DND-41 (cell line): ENCODE data around the gene RBP7.

ENCODE experiments used
- ATAC-seq: fragments of 200-7000 bp; cut with Tn5 transposase; 3 replicates; pipeline ENCODE4 v1.9.1; 2021; ENCODE audit warnings: low read depth; ENCODE audit not compliant: insufficient read depth
- DNase-seq: peaks from one replicate; pipeline ENCODE4 v3.0.0-alpha.2; 2020
- H2AFZ ChIP-seq: 2 replicates; pipeline ENCODE4 v1.6.0; 2012; ENCODE audit warnings: low read depth, low read length
- H3K27ac ChIP-seq: 2 replicates; pipeline ENCODE4 v1.5.1; 2012; ENCODE audit warnings: low read length, inconsistent platforms
- H3K27me3 ChIP-seq: fragments of 200-600 bp; sonication (generic); 2 replicates; pipeline ENCODE4 v1.6.0; 2012; ENCODE audit warnings: low read length, mild to moderate bottlenecking, inconsistent platforms; ENCODE audit not compliant: insufficient read depth, poor library complexity
- H3K36me3 ChIP-seq: 2 replicates; pipeline ENCODE4 v1.5.1; 2012; ENCODE audit warnings: low read length, inconsistent platforms; ENCODE audit not compliant: insufficient read depth
- H3K4me1 ChIP-seq: 2 replicates; pipeline ENCODE4 v1.5.1; 2012; ENCODE audit warnings: mild to moderate bottlenecking, low read length; ENCODE audit not compliant: insufficient read depth
- H3K4me2 ChIP-seq: 2 replicates; pipeline ENCODE4 v1.6.0; 2012; ENCODE audit warnings: mild to moderate bottlenecking, moderate library complexity, low read length, inconsistent platforms; ENCODE audit not compliant: insufficient read depth
- H3K4me3 ChIP-seq, 2 experiments: fragments of 200-600 bp in 1 of 2; shearing (Covaris generic) in 1 of 2; 2 replicates each; pipeline ENCODE4 v1.5.1; 2012 to 2016; ENCODE audit warnings: inconsistent platforms in 2 of 2, low read length in 2 of 2, mild to moderate bottlenecking in 2 of 2, low read depth in 1 of 2, moderate library complexity in 1 of 2
- H3K79me2 ChIP-seq: 2 replicates; pipeline ENCODE4 v1.6.0; 2012; ENCODE audit warnings: low read length, inconsistent platforms; ENCODE audit not compliant: insufficient read depth
- H3K9ac ChIP-seq: 2 replicates; pipeline ENCODE4 v1.6.0; 2012; ENCODE audit warnings: low read depth, mild to moderate bottlenecking, inconsistent platforms, low read length, moderate library complexity
- H3K9me3 ChIP-seq: 2 replicates; pipeline ENCODE4 v1.5.1; 2012; ENCODE audit warnings: low read length, moderate library complexity, mild to moderate bottlenecking, inconsistent platforms; ENCODE audit not compliant: insufficient read depth, severe bottlenecking
- H4K20me1 ChIP-seq: 2 replicates; pipeline ENCODE4 v1.6.0; 2012; ENCODE audit warnings: low read length; ENCODE audit not compliant: insufficient read depth
- EZH2 ChIP-seq: IDR thresholded peaks from 3 replicates; pipeline ENCODE4 v1.6.1; 2012; ENCODE audit warnings: borderline replicate concordance, low read depth, mild to moderate bottlenecking, moderate library complexity, low read length, inconsistent platforms; ENCODE audit not compliant: severe bottlenecking
- TF ChIP-seq, protein P1 (sequence below): IDR thresholded peaks from 2 replicates; pipeline ENCODE4 v1.5.1; 2012; ENCODE audit warnings: borderline replicate concordance, low read length, moderate library complexity, mild to moderate bottlenecking; ENCODE audit not compliant: poor library complexity, severe bottlenecking; ENCODE audit errors: extremely low read depth

RBP7 gene

DNA sequence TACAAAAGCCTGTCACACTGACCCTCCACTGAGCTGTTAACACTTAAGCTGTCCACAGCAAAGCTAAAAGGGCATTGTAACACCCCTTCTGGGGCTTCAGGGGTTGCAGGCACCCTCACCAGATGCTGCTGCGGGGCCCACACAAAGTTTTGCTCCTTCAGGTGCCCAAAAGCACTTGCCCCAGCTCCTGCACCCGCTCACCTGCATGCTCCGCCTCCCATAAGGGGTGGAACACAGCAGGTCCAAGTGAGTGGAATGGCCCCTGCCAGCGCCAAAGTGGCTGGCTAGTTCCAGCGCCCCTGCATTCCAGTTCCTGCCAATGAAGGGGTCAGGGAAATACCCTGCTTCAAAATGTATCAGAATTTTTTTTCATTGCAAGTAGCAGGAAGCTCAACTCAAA lies 7.3 kb upstream of the RBP7 start:
- H4K20me1 ChIP-seq = no peaks in the 10 kb centered on the region
- ATAC-seq = no peak
- TF ChIP-seq EZH2 = no peak
- TF ChIP-seq, protein P1, sequence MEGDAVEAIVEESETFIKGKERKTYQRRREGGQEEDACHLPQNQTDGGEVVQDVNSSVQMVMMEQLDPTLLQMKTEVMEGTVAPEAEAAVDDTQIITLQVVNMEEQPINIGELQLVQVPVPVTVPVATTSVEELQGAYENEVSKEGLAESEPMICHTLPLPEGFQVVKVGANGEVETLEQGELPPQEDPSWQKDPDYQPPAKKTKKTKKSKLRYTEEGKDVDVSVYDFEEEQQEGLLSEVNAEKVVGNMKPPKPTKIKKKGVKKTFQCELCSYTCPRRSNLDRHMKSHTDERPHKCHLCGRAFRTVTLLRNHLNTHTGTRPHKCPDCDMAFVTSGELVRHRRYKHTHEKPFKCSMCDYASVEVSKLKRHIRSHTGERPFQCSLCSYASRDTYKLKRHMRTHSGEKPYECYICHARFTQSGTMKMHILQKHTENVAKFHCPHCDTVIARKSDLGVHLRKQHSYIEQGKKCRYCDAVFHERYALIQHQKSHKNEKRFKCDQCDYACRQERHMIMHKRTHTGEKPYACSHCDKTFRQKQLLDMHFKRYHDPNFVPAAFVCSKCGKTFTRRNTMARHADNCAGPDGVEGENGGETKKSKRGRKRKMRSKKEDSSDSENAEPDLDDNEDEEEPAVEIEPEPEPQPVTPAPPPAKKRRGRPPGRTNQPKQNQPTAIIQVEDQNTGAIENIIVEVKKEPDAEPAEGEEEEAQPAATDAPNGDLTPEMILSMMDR = no peak
- no peaks in the 10 kb centered on the region for H3K36me3 ChIP-seq
- no peak overlapping the region for H3K27ac ChIP-seq
- H3K4me2 ChIP-seq = no peak overlapping the region
- no peak overlapping the region for H3K4me3 ChIP-seq
- H2AFZ ChIP-seq = no peak overlapping the region
- no peak overlapping the region for H3K9ac ChIP-seq
- H3K4me1 ChIP-seq = no peaks in the 10 kb centered on the region
- no peaks in the 10 kb centered on the region for H3K79me2 ChIP-seq
- H3K9me3 ChIP-seq = no peaks in the 10 kb centered on the region
- H3K27me3 ChIP-seq = no peaks in the 10 kb centered on the region
- DNase-seq = no peak

DNA sequence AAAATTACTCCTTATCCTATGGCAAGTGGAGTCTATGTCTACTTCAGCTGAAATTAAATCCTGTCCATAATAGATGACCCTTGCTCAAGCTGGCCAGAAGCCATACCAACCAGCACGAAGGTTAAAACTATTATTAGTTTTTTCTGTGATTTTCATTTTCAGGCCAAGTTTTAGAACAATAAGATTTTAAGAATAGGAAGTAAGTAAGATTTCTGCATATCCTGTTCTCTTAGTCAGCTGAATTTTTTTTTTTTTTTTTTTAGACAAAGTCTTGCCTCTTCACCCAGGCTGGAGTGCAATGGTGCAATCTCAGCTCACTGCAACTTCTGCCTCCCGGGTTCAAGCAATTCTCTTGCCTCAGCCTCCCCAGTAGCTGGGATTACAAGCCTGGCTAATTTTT lies 6.1 kb upstream of the RBP7 start:
- H3K27ac ChIP-seq = no peak overlapping the region
- H3K4me1 ChIP-seq = no peaks in the 10 kb centered on the region
- no peak overlapping the region for H3K4me2 ChIP-seq
- H3K9me3 ChIP-seq = no peaks in the 10 kb centered on the region
- no peaks in the 10 kb centered on the region for H3K36me3 ChIP-seq
- no peaks in the 10 kb centered on the region for H3K79me2 ChIP-seq
- DNase-seq (no peak), ATAC-seq (no peak)
- no peak overlapping the region for H3K9ac ChIP-seq
- TF ChIP-seq EZH2 = no peak
- TF ChIP-seq, protein P1 = no peak
- no peaks in the 10 kb centered on the region for H3K27me3 ChIP-seq
- H3K4me3 ChIP-seq = no peak overlapping the region
- no peak overlapping the region for H2AFZ ChIP-seq
- H4K20me1 ChIP-seq = no peaks in the 10 kb centered on the region

DNA sequence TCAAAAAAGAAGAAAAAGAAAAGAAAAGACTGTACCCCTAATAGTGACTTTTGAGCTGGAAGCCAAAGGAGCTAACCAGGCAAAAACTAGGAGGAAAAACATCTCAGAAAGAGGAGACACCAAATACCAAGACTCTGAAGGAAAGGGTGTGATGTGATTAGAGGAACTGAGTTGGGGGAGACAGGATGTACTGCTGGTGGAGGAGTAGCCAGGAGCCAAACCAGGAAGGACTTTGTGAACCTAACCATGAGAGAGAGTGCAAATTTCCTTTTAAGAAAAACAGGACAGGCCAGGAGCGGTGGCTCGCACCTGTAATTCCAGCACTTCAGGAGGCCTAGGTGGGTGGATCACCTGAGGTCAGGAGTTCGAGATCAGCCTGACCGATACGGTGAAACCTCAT lies 4.1 kb upstream of the RBP7 start:
- H3K9ac ChIP-seq = no peak overlapping the region
- no peaks in the 10 kb centered on the region for H3K36me3 ChIP-seq
- no peaks in the 10 kb centered on the region for H3K9me3 ChIP-seq
- H4K20me1 ChIP-seq = no peaks in the 10 kb centered on the region
- no peak overlapping the region for H3K4me2 ChIP-seq
- H3K27me3 ChIP-seq = no peaks in the 10 kb centered on the region
- ATAC-seq = no peak
- H3K4me1 ChIP-seq = no peaks in the 10 kb centered on the region
- no peak overlapping the region for H3K27ac ChIP-seq
- H3K79me2 ChIP-seq = no peaks in the 10 kb centered on the region
- TF ChIP-seq EZH2 = no peak
- TF ChIP-seq, protein P1 = no peak
- DNase-seq = no peak
- H3K4me3 ChIP-seq = no peak overlapping the region
- H2AFZ ChIP-seq = no peak overlapping the region

DNA sequence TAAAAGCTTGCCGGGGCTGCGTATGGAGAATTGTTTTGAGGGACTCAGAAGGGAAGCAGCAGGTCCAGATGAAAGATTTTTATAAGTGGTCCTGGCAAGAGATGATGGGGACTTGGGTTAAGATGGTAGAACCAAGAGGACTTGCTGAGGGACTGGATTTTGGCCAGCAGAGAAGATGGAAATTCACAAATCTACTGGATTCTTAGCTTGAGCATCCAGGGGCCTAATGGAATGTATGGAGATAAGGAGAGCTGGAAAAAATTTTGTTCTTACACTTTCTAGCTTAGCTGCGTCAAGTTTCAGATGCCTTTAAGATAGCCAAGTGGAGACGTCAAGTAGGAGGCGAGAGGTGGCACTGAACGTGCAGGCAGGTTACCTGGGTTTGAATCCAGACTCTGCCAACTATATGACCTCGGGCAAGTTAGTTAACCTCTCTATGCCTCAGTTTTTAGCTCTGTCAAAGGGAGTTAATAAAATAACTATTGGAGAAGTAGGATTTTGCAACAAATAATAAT lies 3.4 kb upstream of the RBP7 start:
- Histone ChIP-seq H3K4me3 (no peak overlapping the region), H4K20me1 (no peaks in the 10 kb centered on the region), H3K79me2 (no peaks in the 10 kb centered on the region), H3K4me2 (no peak overlapping the region), H3K9me3 (no peaks in the 10 kb centered on the region), H2AFZ (no peak overlapping the region), H3K4me1 (no peaks in the 10 kb centered on the region), H3K27ac (no peak overlapping the region), H3K9ac (no peak overlapping the region), H3K27me3 (no peaks in the 10 kb centered on the region), H3K36me3 (no peaks in the 10 kb centered on the region)
- ATAC-seq (no peak), DNase-seq (no peak)
- TF ChIP-seq, protein P1 = no peak
- no peak for TF ChIP-seq EZH2
